NCI-H2171 (cell line): Measurements from ENCODE around the gene PAEP.

Experiments used
- DNase-seq: peaks from one replicate; lab custom pipeline; 2025; lab: John Stamatoyannopoulos, UW

PAEP gene

DNA sequence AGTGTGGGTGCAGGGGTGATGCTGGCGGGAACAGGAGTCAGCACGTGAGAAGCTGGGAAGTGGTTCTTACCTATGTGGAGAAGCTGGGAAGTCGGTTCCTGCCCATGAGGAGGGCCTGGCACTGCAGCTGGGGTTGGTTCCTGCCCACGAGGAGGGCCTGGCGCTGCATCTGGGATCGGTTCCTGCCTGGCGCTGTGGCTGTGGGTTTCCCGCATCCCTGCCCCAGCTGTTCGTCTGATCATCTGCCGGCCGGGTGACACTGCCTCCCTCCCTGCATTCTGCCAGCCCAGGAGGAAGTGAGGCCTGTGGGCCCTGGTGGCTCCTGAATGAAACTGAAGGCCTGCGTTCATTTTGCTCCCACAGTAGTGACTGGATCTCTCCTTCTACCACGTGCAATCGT lies 10.5 kb upstream of the PAEP start:
- DNase-seq: no peak

DNA sequence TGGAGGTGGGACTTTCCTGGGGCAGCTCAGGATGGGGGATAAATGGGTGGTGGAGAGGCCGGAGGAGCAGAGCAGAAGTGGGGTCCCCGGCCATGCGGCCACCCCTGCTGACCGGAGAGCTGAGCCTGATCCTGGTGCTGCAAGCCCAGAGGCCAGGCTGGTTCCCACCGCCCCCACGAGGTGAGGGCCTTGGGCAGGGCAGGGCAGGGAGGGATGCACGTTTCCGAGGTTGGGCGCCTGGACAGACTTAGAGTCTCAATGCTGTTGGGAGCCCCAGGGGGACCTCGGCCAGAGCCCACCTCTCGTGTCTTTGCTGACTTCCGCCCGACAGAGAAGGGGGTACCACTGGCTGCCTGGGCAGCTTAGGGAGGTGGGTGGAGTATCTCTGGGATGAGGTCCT lies 10.1 kb upstream of the PAEP start:
- no peak for DNase-seq

- DNase-seq: no peak
Measured at GRCh38 chr9:135552021-135552697, 9.4 kb upstream of the PAEP start.

- DNase-seq: no peak
Measured at GRCh38 chr9:135552698-135553171, 8.8 kb upstream of the PAEP start.

GRCh38 chr9:135554718-135555117 lies 6.8 kb upstream of the PAEP start:
- no peak for DNase-seq

DNA sequence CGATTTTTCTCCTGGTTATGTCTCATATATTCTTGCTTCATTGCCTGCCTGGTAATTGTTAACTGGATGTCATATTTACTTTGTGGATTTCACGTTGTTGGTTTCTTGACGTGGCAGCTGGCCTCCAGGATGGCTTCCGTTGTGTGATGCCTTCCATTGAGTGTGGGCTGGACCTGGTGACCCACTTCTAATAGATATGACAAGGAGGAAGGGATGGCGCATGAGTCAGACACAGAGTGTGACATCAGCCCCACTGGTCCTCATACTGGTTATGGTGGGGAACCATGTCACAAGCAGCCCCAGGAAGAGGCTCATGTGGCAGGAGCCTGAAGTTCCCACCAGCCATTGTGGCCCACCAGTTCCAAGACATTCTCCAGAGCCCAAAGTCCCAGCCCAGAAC lies 6.4 kb upstream of the PAEP start:
- DNase-seq: no peak

DNA sequence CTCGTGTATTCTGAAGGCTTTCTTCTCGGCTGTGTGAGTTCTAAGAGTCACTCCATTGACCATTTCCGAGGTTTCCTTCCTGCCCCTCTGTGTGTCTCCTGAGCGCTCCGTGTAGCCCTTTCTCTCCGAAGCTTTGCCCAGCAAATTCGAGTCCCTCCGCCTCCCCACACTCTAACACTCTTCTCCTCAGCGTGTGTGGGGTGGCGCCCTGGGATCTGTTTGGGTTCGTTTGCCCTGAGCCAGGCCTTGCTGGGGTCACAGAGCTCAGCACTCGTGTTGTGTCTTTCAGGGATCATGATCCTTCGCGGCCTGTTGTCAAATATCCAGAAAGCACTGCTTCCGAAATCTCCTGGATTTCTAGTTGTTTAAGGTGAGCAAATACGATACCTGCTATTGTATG lies 5.6 kb upstream of the PAEP start:
- DNase-seq: no peak

GRCh38 chr9:135559606-135560005 lies 1.9 kb upstream of the PAEP start:
- no peak for DNase-seq

GRCh38 chr9:135562235-135562745 lies 734 bp downstream of the PAEP start:
- DNase-seq: no peak

DNA sequence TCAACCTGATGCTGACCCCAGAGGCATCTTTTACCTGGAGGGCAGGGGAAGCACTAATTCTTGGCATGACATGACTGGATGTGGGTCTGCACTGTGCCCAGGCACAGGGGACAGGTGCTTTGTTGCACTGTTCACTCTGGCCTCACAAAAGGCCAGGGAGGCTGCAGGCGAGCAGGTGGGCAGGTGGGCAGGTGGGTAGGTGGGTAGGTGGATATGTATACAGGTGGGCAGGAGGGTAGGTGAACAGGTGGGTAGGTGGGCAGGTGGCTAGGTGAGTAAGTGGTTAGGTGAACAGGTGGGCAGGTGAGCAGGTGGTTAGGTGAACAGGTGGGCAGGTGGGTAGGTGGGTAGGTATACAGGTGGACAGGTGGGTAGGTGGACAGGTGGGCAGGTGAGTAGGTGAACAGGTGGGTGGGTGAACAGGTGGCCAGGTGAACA lies 1.5 kb downstream of the PAEP start:
- no peak for DNase-seq

DNA sequence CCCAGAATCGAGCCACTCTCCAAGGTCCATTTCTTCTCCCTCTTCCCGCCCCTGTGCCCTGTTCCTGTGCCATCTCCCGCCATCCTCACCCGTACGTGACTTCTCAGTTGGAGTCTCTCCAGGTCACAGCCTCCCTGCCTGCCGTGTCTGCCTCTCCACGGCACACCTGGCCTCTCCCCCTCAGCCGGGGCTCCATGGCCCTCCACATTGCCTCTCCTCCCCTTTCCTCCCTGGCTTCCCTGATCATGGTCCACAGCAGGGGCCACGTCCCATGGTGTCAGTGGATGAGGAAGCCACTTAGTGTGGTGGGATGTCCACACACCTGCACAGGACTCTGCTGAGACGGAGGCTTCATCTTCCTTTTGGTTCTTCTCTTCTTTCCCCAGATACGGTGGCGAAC lies 2.3 kb downstream of the PAEP start:
- no peak for DNase-seq

DNA sequence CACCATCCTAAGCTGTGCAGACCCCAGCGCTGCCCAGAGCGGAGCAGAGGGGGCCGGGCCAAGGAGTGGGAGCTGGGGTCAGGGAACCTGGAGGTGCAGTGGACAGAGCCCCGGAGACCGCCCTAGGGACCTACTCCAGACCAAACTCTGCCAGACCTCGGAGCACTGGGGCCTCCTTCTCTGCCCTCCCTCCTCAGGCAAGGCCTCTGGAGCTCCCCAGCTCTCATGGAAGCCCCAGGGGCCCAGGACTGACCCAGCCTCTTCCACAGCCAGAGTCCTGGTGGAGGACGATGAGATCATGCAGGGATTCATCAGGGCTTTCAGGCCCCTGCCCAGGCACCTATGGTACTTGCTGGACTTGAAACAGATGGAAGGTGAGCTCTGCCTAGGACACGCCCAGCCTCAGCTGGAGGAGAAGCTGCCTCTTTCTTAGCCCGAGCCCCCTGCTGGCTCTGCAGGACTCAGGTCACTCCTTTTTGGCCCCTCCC lies 3.6 kb downstream of the PAEP start:
- no peak for DNase-seq

DNA sequence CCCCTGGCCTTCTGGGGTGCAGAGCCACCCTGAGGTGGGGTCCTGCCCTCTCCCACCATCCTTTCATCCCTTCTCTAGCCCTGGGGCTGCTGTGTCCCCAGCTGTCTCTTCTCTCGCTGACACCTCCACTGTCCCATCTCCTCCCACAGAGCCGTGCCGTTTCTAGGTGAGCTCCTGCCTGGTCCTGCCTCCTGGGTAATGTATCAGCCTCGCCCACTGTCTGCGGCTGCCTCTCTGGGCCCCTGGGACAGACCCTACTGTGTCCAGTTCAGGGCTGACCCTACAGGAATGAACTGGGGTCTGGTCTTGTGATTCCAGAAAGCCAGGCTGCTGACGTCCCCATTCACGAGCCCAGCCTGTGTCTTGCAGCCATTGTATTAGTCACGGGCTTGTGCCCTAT lies 4.1 kb downstream of the PAEP start:
- DNase-seq: no peak

GRCh38 chr9:135566552-135566951 lies 5.0 kb downstream of the PAEP start:
- no peak for DNase-seq

GRCh38 chr9:135567311-135567710 lies 5.8 kb downstream of the PAEP start:
- no peak for DNase-seq

DNA sequence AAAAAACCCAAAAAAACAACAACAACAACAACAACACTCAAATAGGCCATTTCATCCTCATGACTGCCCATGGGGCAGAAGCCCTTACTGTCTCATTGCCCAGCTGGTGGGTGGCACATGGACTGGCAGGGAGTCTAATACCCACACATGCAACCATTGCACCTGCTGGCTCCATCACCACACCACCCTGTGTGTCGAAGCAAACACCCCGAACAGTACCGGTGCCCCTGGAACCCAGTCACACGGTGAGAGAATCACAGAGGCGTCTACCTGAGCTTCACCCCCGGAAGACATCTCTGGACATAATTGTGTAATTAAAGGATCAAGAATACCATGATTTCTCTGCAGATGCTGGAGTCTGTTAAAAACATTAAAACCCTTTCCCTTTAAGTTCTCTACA lies 6.5 kb downstream of the PAEP start:
- no peak for DNase-seq

DNA sequence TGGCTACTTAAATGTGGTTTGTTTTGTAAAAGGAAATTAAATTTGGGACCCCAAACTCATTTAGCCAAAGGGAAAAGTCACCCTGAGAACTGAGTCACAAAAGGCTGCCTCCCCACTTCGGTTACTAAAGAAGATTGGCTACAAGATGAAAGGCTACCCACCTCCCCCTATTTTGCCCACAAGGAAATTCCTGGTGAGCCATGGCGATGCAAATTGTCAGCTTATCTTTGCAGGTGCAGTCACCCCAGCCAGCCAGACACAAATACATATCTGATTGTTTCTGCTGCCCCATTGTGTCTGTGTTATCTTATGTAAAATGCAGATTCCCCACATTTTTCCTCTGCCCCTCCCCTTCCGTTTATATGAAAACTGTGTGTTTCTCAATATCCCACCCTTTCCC lies 8.9 kb downstream of the PAEP start:
- DNase-seq: no peak

GRCh38 chr9:135572233-135572632 lies 10.7 kb downstream of the PAEP start:
- DNase-seq: no peak

DNA sequence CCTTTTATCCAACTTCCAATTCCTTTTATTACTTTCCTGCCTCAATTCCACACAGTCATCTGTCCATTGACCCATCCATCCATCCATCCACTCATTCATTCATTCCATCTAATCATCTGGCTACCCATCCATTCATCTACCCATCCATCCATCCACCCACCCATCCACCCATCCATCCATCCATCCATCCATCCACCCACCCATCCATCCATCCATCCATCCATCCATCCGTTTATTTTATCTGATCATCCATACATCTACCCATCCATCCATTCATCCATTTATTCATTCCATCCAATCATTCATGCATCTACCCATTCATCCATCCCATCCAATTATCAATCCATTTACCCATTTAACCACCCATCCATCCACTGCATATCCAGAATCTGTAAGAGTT lies 11.6 kb downstream of the PAEP start:
- DNase-seq: no peak

DNA sequence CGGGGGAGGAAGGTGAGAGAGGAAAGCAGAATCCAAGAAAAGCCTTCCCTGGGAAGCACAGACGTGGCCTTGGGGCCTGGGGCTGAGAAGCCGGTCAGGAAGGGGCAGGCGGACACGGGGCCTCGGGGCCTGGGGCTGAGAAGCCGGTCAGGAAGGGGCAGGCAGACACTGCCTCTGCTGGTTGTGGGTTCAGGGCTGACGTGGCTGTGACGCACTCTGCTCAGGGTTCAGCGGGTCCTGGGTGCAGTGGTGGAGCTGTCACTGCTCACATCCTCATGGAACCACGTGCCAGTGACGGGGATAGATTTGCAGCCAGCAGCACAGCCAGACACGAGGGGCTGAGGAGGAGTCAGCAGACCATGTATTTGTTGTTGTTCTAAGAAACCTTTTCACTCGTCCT lies 12.8 kb downstream of the PAEP start:
- no peak for DNase-seq

GRCh38 chr9:135574943-135575342 lies 13.4 kb downstream of the PAEP start:
- DNase-seq: no peak

DNA sequence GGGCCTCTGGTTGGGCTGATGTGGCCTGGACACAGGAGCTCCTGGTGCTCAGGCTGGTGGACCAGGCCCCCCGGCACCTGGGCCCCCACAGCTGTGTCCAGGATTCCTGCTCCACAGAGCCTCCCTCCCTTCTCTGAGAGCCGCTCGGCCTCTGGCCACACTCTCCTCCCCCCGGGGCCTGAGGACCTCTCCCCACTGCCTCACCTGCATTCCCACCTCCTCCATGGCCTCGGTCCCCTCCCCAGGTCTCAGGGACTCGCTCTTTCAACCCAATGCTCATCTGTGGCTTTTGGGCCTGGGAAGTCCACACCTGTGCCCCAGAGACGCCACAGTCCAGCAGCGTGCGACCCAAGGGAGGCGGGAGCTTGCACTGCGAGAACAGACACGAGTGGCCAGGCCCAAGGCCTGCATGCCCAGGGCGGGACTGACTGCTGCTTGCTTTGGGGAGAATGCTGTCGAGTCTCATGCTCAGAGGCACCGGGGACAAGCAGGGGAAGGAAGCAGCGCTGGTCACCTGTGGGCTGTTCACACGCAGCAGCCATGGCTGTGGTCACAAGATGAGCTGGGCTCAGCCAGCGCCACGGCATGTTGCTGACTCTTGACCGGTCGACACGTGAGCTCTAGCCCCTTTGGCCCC lies 14.6 kb downstream of the PAEP start:
- no peak for DNase-seq

DNA sequence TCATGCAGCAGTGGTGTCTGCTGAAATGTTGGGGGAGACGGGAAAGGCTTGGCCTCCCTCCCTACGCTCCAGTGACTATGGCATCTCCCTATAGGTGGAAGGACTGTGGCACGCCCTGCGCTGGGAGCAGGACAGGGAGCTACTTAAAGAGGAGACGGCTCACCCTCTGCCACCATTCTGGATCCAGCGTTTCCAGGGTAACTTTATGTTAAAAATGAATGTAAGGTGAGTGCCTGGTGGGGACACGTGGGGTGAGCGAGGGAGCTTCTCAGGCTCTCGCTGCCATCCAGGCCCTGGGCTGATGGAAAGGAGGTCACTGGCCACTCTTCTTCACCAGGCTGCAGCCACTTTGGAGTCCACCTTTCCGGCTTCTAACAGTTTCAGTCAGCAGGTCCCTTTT lies 15.7 kb downstream of the PAEP start:
- no peak for DNase-seq

GRCh38 chr9:135579356-135579755 lies 17.8 kb downstream of the PAEP start:
- no peak for DNase-seq
